OCI-LY1 (cell line): ENCODE measurements around the gene TXNDC17.

ENCODE experiments used
- H2AFZ ChIP-seq: fragments of 200-600 bp; sonication (generic), shearing (Covaris generic); 2 replicates; pipeline ENCODE4 v1.6.0; 2014; ENCODE audit warnings: antibody characterized with exemption, mild to moderate bottlenecking, low read length
- H3F3A ChIP-seq: fragments of 200-600 bp; sonication (generic), shearing (Covaris generic); 2 replicates; pipeline ENCODE4 v1.6.0; 2014; ENCODE audit warnings: mild to moderate bottlenecking, antibody characterized with exemption, low read length, moderate library complexity; ENCODE audit not compliant: insufficient read depth
- H3K27ac ChIP-seq: fragments of 200-600 bp; sonication (generic); 2 replicates; pipeline ENCODE4 v1.5.1; 2014; ENCODE audit warnings: low read length, mixed run types, mild to moderate bottlenecking, low read depth; ENCODE audit not compliant: poor library complexity, severe bottlenecking
- H3K27me3 ChIP-seq: fragments of 200-600 bp; sonication (generic); 2 replicates; pipeline ENCODE4 v1.6.0; 2014; ENCODE audit warnings: antibody characterized with exemption, mild to moderate bottlenecking, low read length, moderate library complexity; ENCODE audit not compliant: insufficient read depth
- H3K36me3 ChIP-seq: fragments of 200-600 bp; sonication (generic); 2 replicates; pipeline ENCODE4 v1.6.1; 2014; ENCODE audit warnings: mild to moderate bottlenecking, antibody characterized with exemption, low read length, moderate library complexity, mixed read lengths; ENCODE audit not compliant: insufficient read depth
- H3K4me1 ChIP-seq: fragments of 200-600 bp; sonication (generic); 2 replicates; pipeline ENCODE4 v1.5.1; 2014; ENCODE audit warnings: mild to moderate bottlenecking, low read length, moderate library complexity; ENCODE audit not compliant: insufficient read depth, severe bottlenecking
- H3K4me2 ChIP-seq: fragments of 200-600 bp; sonication (generic), shearing (Covaris generic); 2 replicates; pipeline ENCODE4 v1.6.1; 2014; ENCODE audit warnings: low read length
- H3K4me3 ChIP-seq: fragments of 200-600 bp; sonication (generic); 2 replicates; pipeline ENCODE4 v1.5.1; 2014; ENCODE audit warnings: low read length, low read depth, mild to moderate bottlenecking, mixed read lengths; ENCODE audit not compliant: poor library complexity, severe bottlenecking
- H3K79me2 ChIP-seq: fragments of 200-600 bp; shearing (Covaris generic); 2 replicates; pipeline ENCODE4 v1.6.1; 2016; ENCODE audit warnings: mixed run types, low read length, mixed read lengths; ENCODE audit not compliant: insufficient read depth
- H3K9ac ChIP-seq: fragments of 200-600 bp; sonication (generic), shearing (Covaris generic); 2 replicates; pipeline ENCODE4 v1.6.1; 2014; ENCODE audit warnings: mild to moderate bottlenecking, low read length, mixed read lengths
- H3K9me2 ChIP-seq: fragments of 200-600 bp; sonication (generic), shearing (Covaris generic); 2 replicates; pipeline ENCODE4 v1.6.1; 2014; ENCODE audit warnings: low read depth, mild to moderate bottlenecking, low read length, mixed read lengths
- H3K9me3 ChIP-seq: fragments of 200-600 bp; shearing (Covaris generic); 2 replicates; pipeline ENCODE4 v1.6.1; 2014; ENCODE audit warnings: low read length, mixed read lengths
- H4K20me1 ChIP-seq: fragments of 200-600 bp; sonication (generic), shearing (Covaris generic); 2 replicates; pipeline ENCODE4 v1.6.0; 2016; ENCODE audit warnings: mild to moderate bottlenecking, low read length; ENCODE audit not compliant: insufficient read depth
- CTCF ChIP-seq: fragments of 200-600 bp; sonication (generic), shearing (Covaris generic); IDR thresholded peaks from 2 replicates; pipeline ENCODE4 v1.5.1; 2017; ENCODE audit warnings: mild to moderate bottlenecking, antibody characterized with exemption, low read length, moderate library complexity, mixed read lengths
- EZH2 ChIP-seq: fragments of 200-600 bp; sonication (generic), shearing (Covaris generic); IDR thresholded peaks from 2 replicates; pipeline ENCODE4 v1.8.0; 2017; ENCODE audit warnings: borderline replicate concordance, mixed run types, mild to moderate bottlenecking, antibody characterized with exemption, low read length, moderate library complexity, mixed read lengths

Gene TXNDC17

GRCh38 chr17:6683730-6684459, 43.0 kb downstream of the TXNDC17 start:
- no peak overlapping the region for H3K4me3 ChIP-seq
- no peak overlapping the region for H3K4me2 ChIP-seq
- no peak overlapping the region for H3K27ac ChIP-seq
- TF ChIP-seq EZH2, result no peak
- TF ChIP-seq CTCF, result no peak
- H2AFZ ChIP-seq, result no peak overlapping the region
- no peaks in the 10 kb centered on the region for H3K9me2 ChIP-seq
- H3K79me2 ChIP-seq, result no peaks in the 10 kb centered on the region
- H3K27me3 ChIP-seq, result no peaks in the 10 kb centered on the region
- no peaks in the 10 kb centered on the region for H3F3A ChIP-seq
- no peak overlapping the region for H3K9ac ChIP-seq
- H4K20me1 ChIP-seq, result no peaks in the 10 kb centered on the region
- no peaks in the 10 kb centered on the region for H3K36me3 ChIP-seq
- no peaks in the 10 kb centered on the region for H3K4me1 ChIP-seq
- H3K9me3 ChIP-seq, result no peaks in the 10 kb centered on the region

- no peaks in the 10 kb centered on the region for H3K4me1 ChIP-seq
- H3K4me3 ChIP-seq, result no peak overlapping the region
- no peaks in the 10 kb centered on the region for H3K9me2 ChIP-seq
- H3K9me3 ChIP-seq, result no peaks in the 10 kb centered on the region
- no peak overlapping the region for H3K4me2 ChIP-seq
- H2AFZ ChIP-seq, result no peak overlapping the region
- H3K36me3 ChIP-seq, result no peaks in the 10 kb centered on the region
- no peaks in the 10 kb centered on the region for H3K27me3 ChIP-seq
- H4K20me1 ChIP-seq, result no peaks in the 10 kb centered on the region
- H3F3A ChIP-seq, result no peaks in the 10 kb centered on the region
- H3K9ac ChIP-seq, result no peak overlapping the region
- TF ChIP-seq EZH2 (no peak), CTCF (no peak)
- H3K79me2 ChIP-seq, result no peaks in the 10 kb centered on the region
- H3K27ac ChIP-seq, result no peak overlapping the region
These were observed 43.6 kb downstream of the TXNDC17 start for GRCh38 chr17:6684460-6684783.

GRCh38 chr17:6684881-6685767, 44.3 kb downstream of the TXNDC17 start:
- H3K36me3 ChIP-seq, result no peaks in the 10 kb centered on the region
- no peak overlapping the region for H3K9ac ChIP-seq
- H3K4me1 ChIP-seq, result no peaks in the 10 kb centered on the region
- no peak overlapping the region for H2AFZ ChIP-seq
- no peak overlapping the region for H3K4me2 ChIP-seq
- no peaks in the 10 kb centered on the region for H4K20me1 ChIP-seq
- no peaks in the 10 kb centered on the region for H3K9me3 ChIP-seq
- H3K27me3 ChIP-seq, result no peaks in the 10 kb centered on the region
- no peaks in the 10 kb centered on the region for H3K9me2 ChIP-seq
- no peaks in the 10 kb centered on the region for H3F3A ChIP-seq
- H3K79me2 ChIP-seq, result no peaks in the 10 kb centered on the region
- no peak overlapping the region for H3K4me3 ChIP-seq
- no peak overlapping the region for H3K27ac ChIP-seq
- TF ChIP-seq EZH2 (no peak), CTCF (no peak)
